Gastroesophageal sphincter (tissue), 3 donors: ENCODE measurements around the gene RAD51B.
"Not testable (repeated sequence)": the region's sequence is repeated elsewhere in the genome, so short reads cannot be mapped to it uniquely, and the experiment has no call there.

Experiments
- CTCF ChIP-seq, 4 experiments: fragments of 200-600 bp in 2 of 4; fragments of 450-650 bp in 2 of 4; sonication (generic) in 1 of 4; IDR thresholded peaks; one replicate each; pipeline ENCODE4 v1.5.1; 2017 to 2019; ENCODE audit warnings: antibody characterized with exemption in 4 of 4, mild to moderate bottlenecking in 2 of 4, moderate library complexity in 2 of 4
- EP300 ChIP-seq: sonication (generic); formaldehyde crosslinking; IDR thresholded peaks from one replicate; pipeline ENCODE4 v1.6.1; 2017; ENCODE audit warnings: antibody characterized with exemption, mild to moderate bottlenecking
- POLR2AphosphoS5 ChIP-seq: sonication (generic); formaldehyde crosslinking; IDR thresholded peaks from one replicate; pipeline ENCODE4 v1.6.1; 2017; ENCODE audit warnings: antibody characterized with exemption

DNA sequence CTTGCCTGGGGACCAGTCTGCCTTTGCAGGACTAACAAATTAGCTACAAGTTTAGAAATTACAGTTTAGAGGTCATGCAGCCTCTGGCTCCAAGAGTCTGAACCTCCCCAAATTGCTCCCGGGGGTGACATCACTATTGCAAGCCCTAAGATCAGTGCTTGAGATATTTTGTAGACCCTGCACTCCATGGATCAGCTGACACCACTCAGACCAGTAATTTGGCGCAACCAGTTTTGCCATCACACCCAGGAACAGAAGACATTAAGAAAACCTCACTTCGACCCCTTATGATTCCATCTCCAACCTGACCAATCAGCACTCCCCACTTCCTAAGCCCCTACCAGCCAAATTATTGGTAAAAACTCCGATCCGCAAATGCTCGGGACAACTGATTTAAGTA lies 1.1 kb upstream of the RAD51B start:
- TF ChIP-seq EP300; POLR2AphosphoS5; CTCF (IDR thresholded peaks at IDR 0.05): not testable (repeated sequence)
